ENCODE measurements around the gene OTUD7B.

Gene OTUD7B

DNA sequence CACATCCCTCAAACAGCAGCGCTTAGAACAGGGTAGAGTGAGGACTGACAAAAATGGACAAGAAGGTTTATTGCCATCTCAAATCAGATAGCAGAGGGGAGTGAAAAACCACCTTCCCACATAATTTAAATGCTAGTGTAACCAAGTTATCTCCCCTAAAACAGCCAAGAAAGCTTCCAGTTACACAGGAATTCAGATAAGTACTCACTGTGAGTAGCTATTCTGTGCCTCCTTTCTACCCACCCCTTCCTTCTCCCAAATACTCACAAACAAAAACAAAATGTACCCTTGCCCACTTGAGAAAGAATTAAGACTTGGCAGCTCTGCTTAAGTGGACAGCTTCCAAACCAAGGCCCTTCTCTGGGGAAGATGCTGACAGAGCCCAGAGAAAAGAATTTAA lies 9.1 kb downstream of the OTUD7B start:
- peaks cover 43% of the 10 kb centered on the region for H3K36me3 Mint-ChIP-seq (ENCODE audit: low read depth)
- peaks cover 6% of the 10 kb centered on the region for H3K4me1 Mint-ChIP-seq
- H3K9me3 Mint-ChIP-seq = no peaks in the 10 kb centered on the region
- peak overlapping the region; percentile 2 for H3K27ac Mint-ChIP-seq
- TF ChIP-seq, protein P1, sequence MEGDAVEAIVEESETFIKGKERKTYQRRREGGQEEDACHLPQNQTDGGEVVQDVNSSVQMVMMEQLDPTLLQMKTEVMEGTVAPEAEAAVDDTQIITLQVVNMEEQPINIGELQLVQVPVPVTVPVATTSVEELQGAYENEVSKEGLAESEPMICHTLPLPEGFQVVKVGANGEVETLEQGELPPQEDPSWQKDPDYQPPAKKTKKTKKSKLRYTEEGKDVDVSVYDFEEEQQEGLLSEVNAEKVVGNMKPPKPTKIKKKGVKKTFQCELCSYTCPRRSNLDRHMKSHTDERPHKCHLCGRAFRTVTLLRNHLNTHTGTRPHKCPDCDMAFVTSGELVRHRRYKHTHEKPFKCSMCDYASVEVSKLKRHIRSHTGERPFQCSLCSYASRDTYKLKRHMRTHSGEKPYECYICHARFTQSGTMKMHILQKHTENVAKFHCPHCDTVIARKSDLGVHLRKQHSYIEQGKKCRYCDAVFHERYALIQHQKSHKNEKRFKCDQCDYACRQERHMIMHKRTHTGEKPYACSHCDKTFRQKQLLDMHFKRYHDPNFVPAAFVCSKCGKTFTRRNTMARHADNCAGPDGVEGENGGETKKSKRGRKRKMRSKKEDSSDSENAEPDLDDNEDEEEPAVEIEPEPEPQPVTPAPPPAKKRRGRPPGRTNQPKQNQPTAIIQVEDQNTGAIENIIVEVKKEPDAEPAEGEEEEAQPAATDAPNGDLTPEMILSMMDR (IDR thresholded peaks at IDR 0.05) = no peak
- H3K4me3 Mint-ChIP-seq = no peak overlapping the region
- no peaks in the 10 kb centered on the region for H3K27me3 Mint-ChIP-seq (ENCODE audit: low read depth, poor library complexity)
- DNase-seq = no peak

DNA sequence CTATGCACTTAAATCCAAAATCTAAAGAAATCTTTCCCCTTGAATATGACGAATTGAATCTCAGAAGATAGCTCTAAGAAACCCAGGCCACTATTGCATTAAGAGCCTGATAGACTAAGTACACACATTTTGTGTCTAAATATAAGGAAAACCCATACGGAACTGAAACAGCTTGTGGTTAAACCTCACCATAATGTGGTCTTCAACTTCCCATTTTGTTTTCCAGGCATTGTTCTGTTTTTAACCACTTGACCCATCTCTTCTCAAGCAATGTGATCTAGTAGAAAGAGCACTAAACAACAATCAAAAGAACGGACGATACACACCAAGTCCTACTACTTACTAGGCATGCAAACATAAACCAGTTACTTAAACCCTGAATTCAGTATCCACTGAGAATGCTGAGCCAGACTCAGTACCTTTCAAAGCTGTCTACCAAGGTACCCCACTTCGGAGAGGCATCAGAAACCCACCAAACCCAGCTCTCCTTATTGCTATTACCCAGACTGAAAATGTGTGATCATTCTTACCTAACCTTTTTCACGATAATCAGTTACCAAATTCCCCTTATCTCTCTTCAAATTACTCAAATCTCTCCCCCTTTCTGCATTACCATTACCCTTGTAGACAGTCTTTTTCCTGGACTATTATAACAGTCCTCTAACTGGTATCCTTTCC lies 12.8 kb downstream of the OTUD7B start:
- Mint-ChIP-seq H3K27me3 (ENCODE audit: low read depth, poor library complexity) (no peaks in the 10 kb centered on the region), H3K27ac (peak overlapping the region; percentile 15), H3K36me3 (ENCODE audit: low read depth) (peaks cover 32% of the 10 kb centered on the region), H3K4me3 (no peak overlapping the region), H3K4me1 (peaks cover 6% of the 10 kb centered on the region), H3K9me3 (no peaks in the 10 kb centered on the region)
- DNase-seq = no peak
- TF ChIP-seq, protein P1 (IDR thresholded peaks at IDR 0.05) = no peak

DNA sequence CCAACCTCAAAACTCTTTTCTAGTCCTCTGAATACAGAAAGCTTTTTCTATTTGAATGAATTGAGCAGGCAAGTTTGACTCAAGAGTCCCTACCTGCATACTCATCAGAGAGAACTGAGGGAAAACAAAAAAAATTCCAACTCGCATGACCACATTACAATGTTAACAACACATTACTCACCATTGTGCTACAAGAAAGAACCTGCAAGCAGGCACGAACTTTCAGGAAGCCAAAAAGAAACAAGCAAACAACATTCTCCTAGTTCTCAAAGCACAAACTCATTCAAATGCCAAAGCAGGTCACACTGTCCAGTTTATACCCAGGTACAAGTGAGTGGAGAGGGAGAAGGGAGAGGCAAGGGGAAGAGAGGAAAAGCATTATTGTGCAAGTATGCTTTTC lies 14.6 kb downstream of the OTUD7B start:
- no peak for DNase-seq
- no peak overlapping the region for H3K4me3 Mint-ChIP-seq
- H3K9me3 Mint-ChIP-seq = no peaks in the 10 kb centered on the region
- H3K4me1 Mint-ChIP-seq = no peaks in the 10 kb centered on the region
- H3K27ac Mint-ChIP-seq = no peak overlapping the region
- no peaks in the 10 kb centered on the region for H3K27me3 Mint-ChIP-seq (ENCODE audit: low read depth, poor library complexity)
- H3K36me3 Mint-ChIP-seq (ENCODE audit: low read depth) = peaks cover 41% of the 10 kb centered on the region
- TF ChIP-seq, protein P1 (IDR thresholded peaks at IDR 0.05) = no peak

DNA sequence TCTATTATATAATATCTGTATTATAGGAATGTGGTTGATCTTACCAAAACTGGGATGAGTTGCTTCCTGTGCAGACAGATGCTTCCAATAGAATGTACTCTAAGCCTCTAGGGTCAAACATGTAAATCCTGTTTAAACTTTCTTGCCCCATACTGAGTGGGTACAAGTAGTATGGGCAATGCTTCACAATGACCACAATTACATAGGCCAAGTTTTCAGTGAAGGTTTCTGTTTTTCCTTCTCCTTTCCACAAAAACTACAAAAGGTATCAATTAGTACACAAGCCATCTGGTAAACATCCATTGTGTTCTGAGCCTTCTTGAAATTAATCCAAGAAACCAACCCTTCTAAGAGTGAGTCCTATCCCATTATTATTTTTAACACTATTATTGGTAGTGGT lies 16.8 kb downstream of the OTUD7B start:
- Mint-ChIP-seq H3K4me3 (no peak overlapping the region), H3K36me3 (ENCODE audit: low read depth) (peaks cover 32% of the 10 kb centered on the region), H3K27me3 (ENCODE audit: low read depth, poor library complexity) (no peaks in the 10 kb centered on the region), H3K27ac (no peak overlapping the region), H3K9me3 (no peaks in the 10 kb centered on the region), H3K4me1 (no peaks in the 10 kb centered on the region)
- no peak for DNase-seq
- TF ChIP-seq, protein P1 (IDR thresholded peaks at IDR 0.05) = no peak

DNA sequence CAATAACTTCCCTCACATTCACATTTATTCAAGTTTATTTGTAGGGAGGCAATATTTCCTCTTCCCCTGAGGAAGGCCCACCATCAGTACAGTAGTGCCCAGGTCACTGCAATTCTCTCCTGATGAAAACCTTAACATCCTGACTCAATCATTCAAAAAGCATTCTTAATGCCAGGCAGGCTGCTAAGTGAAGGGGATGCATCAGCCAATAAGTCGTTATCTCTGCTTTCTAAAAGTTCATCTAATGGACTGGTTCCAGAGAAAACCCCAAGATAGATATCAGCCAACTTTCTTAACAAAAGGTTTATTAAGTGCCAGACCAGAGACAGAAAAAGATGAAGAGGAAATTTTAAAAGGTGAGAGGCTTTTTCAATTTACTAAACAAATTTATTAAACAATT lies 17.3 kb downstream of the OTUD7B start:
- Mint-ChIP-seq H3K36me3 (ENCODE audit: low read depth) (peaks cover 32% of the 10 kb centered on the region), H3K4me1 (no peaks in the 10 kb centered on the region), H3K9me3 (no peaks in the 10 kb centered on the region), H3K4me3 (no peak overlapping the region), H3K27ac (no peak overlapping the region), H3K27me3 (ENCODE audit: low read depth, poor library complexity) (no peaks in the 10 kb centered on the region)
- DNase-seq = no peak
- TF ChIP-seq, protein P1 (IDR thresholded peaks at IDR 0.05) = no peak

DNA sequence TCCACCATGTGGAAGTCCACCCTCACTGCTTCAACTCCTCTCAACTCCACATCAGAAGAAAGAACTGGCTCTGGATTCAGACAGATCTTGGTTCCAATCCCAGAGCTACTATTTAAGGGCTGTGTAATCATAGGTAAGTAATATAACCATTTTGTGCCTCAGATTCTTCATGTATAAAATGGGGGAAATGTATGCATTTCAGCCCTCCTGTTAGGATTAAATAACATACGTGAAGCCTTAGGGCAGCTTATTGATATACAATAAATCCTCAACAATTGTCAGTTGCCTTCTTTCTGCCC lies 23.3 kb downstream of the OTUD7B start:
- TF ChIP-seq, protein P1 (IDR thresholded peaks at IDR 0.05) = no peak
- Mint-ChIP-seq H3K27me3 (ENCODE audit: low read depth, poor library complexity) (no peaks in the 10 kb centered on the region), H3K9me3 (no peaks in the 10 kb centered on the region), H3K4me3 (no peak overlapping the region), H3K4me1 (peaks cover 29% of the 10 kb centered on the region), H3K27ac (peak overlapping the region; percentile 58), H3K36me3 (ENCODE audit: low read depth) (peaks cover 49% of the 10 kb centered on the region)
- DNase-seq = no peak
